MCF 10A (cell line): ENCODE results near the gene SPDYC. TPM values are rescaled to one million over a fixed set of nuclear protein-coding genes. Genes with fewer than 3 reads are reported as not detected.
"Not testable (repeated sequence)": the region's sequence is repeated elsewhere in the genome, so short reads cannot be mapped to it uniquely, and the experiment has no call there.

ENCODE experiments used
- BruUV-seq: library from RNA; stranded (reverse); fragments of 400-500 nt; replicated peaks from 2 replicates; lab custom pipeline; 2021; lab: Mats Ljungman, UMichigan
- CTCF ChIA-PET: fragments of 300-600 bp; sonication (Branson Sonifier 250); formaldehyde crosslinking; extraction: SDS; loops from one replicate; lab custom pipeline; 2021; ENCODE audit warnings: antibody characterized with exemption, inconsistent platforms; lab: Yijun Ruan, JAX
- POLR2A ChIA-PET: fragments of 300-600, 350-650 bp; sonication (Branson Sonifier 250); formaldehyde crosslinking; extraction: SDS; loops from one replicate; lab custom pipeline; 2020; ENCODE audit warnings: antibody characterized with exemption, inconsistent platforms; lab: Yijun Ruan, JAX
- DNase-seq: peaks from one replicate; pipeline ENCODE4 v3.0.0-alpha.2; 2018; ENCODE audit not compliant: unreplicated experiment
- H3K27ac Mint-ChIP-seq: one replicate; pipeline ENCODE4 v1.8.0; 2022; ENCODE audit warnings: mild to moderate bottlenecking, low read depth, mixed read lengths; ENCODE audit not compliant: unreplicated experiment
- H3K27me3 Mint-ChIP-seq: one replicate; pipeline ENCODE4 v1.8.0; 2022; ENCODE audit warnings: mixed read lengths; ENCODE audit not compliant: insufficient read depth, unreplicated experiment
- H3K36me3 Mint-ChIP-seq: one replicate; pipeline ENCODE4 v1.8.0; 2022; ENCODE audit warnings: mild to moderate bottlenecking, moderate library complexity, mixed read lengths; ENCODE audit not compliant: insufficient read depth, unreplicated experiment
- H3K4me1 Mint-ChIP-seq: one replicate; pipeline ENCODE4 v1.8.0; 2022; ENCODE audit warnings: mixed read lengths; ENCODE audit not compliant: insufficient read depth, unreplicated experiment
- H3K4me3 Mint-ChIP-seq: one replicate; pipeline ENCODE4 v1.8.0; 2022; ENCODE audit warnings: mild to moderate bottlenecking, moderate library complexity, mixed read lengths; ENCODE audit not compliant: unreplicated experiment
- H3K9me3 Mint-ChIP-seq: one replicate; pipeline ENCODE4 v1.8.0; 2022; ENCODE audit warnings: mixed read lengths; ENCODE audit not compliant: unreplicated experiment
- CTCF ChIP-seq: fragments of 200-600 bp; IDR thresholded peaks from one replicate; pipeline ENCODE4 v1.8.0; 2022; ENCODE audit warnings: antibody characterized with exemption, mild to moderate bottlenecking; ENCODE audit not compliant: unreplicated experiment
- intact Hi-C: fragments of 100-400 bp; cut with micrococcal nuclease; formaldehyde crosslinking; loops from 2 replicates; pipeline ENCODE4 v1.14.1; 2022
- total RNA-seq: library from RNA; stranded (reverse); gene quantifications from 2 replicates; pipeline ENCODE4 v1.2.3, GENCODE V29; 2022

Gene SPDYC
- total RNA-seq, 1 experiment from 2014 or later: not detected

- POLR2A ChIA-PET: interaction anchor here (0.7 kb wide), 1 partner anchor 51 kb away, joined by 3 read pairs; the partner anchor contains the start of gene FAU
- DNase-seq: no peak
- H3K36me3 Mint-ChIP-seq: no peaks in the 10 kb centered on the region
- no peak overlapping the region for H3K27ac Mint-ChIP-seq
- TF ChIP-seq CTCF: no peak
- no peaks in the 10 kb centered on the region for H3K27me3 Mint-ChIP-seq
- no TSS peak for BruUV-seq
- intact Hi-C loops: no loop called here
- no peaks in the 10 kb centered on the region for H3K4me1 Mint-ChIP-seq
- no peaks in the 10 kb centered on the region for H3K9me3 Mint-ChIP-seq
- H3K4me3 Mint-ChIP-seq: no peak overlapping the region
- CTCF ChIA-PET: no interaction called here
Observed at GRCh38 chr11:65172600-65172999, 2.6 kb downstream of the SPDYC start.

GRCh38 chr11:65174571-65175010, 4.6 kb downstream of the SPDYC start:
- CTCF ChIA-PET: interaction anchor here (0.6 kb wide), 1 partner anchor 318 kb away, joined by 3 read pairs; no protein-coding TSS in a partner anchor
- H3K36me3 Mint-ChIP-seq, BruUV-seq, H3K9me3 Mint-ChIP-seq, H3K4me3 Mint-ChIP-seq, DNase-seq, H3K4me1 Mint-ChIP-seq, H3K27ac Mint-ChIP-seq, H3K27me3 Mint-ChIP-seq, intact Hi-C loops: not testable (repeated sequence)
- POLR2A ChIA-PET: interaction anchor here (0.9 kb wide), 1 partner anchor 8 kb away, joined by 3 read pairs; no protein-coding TSS in a partner anchor

GRCh38 chr11:65180877-65181568, 11.0 kb downstream of the SPDYC start:
- Mint-ChIP-seq H3K36me3 (peaks cover 32% of the 10 kb centered on the region), H3K4me1 (peaks cover 3% of the 10 kb centered on the region), H3K4me3 (peak overlapping the region; percentile 85), H3K27me3 (no peaks in the 10 kb centered on the region), H3K9me3 (no peaks in the 10 kb centered on the region), H3K27ac (peak overlapping the region; percentile 88)
- ChIA-PET CTCF (interaction anchor here (0.6 to 1.7 kb wide), 17 partner anchors 9 to 448 kb away, joined by 3 to 7 read pairs (median 4); partner anchors contain the start of genes CDC42EP2, MRPL49, SPDYC and SYVN1), POLR2A (interaction anchor here (0.7 to 6.9 kb wide), 14 partner anchors 16 to 337 kb away, joined by 3 to 157 read pairs (median 5); partner anchors contain the start of genes FAU, MRPL49, SYVN1 and TM7SF2)
- intact Hi-C loops: loop anchor here (2.0 kb wide), 1 partner anchor 46 kb away; the partner anchor contains the start of gene SYVN1
- no TSS peak for BruUV-seq
- peak; percentile 33 for TF ChIP-seq CTCF
- peak; percentile 57 for DNase-seq

- Mint-ChIP-seq H3K36me3 (peaks cover 38% of the 10 kb centered on the region), H3K27ac (peak within 1 kb of the TSS; percentile 88), H3K27me3 (no peaks in the 10 kb centered on the region), H3K4me3 (peak within 1 kb of the TSS; percentile 85), H3K9me3 (no peaks in the 10 kb centered on the region), H3K4me1 (peaks cover 3% of the 10 kb centered on the region)
- no peak for TF ChIP-seq CTCF
- no TSS peak for BruUV-seq
- ChIA-PET POLR2A (interaction anchor here (0.6 to 6.9 kb wide), 17 partner anchors 15 to 338 kb away, joined by 3 to 157 read pairs (median 4); partner anchors contain the start of genes FAU, MRPL49, SYVN1 and TM7SF2), CTCF (interaction anchor here (0.6 to 1.7 kb wide), 14 partner anchors 10 to 314 kb away, joined by 3 to 7 read pairs (median 4); partner anchors contain the start of genes CDC42EP2, MRPL49 and SAC3D1)
- DNase-seq: peak; percentile 86
- intact Hi-C loops: loop anchor here (2.0 kb wide), 1 partner anchor 47 kb away; the partner anchor contains the start of gene SYVN1
Observed at GRCh38 chr11:65181569-65182257, 11.7 kb downstream of the SPDYC start, which contains the start of gene CAPN1. Gene CAPN1, plus strand, starts transcription at chr11:65181928. Its CDS starts 774 bp downstream, at chr11:65182702.
